Stimulated activated CD8-positive, alpha-beta memory T cell treated with anti-CD3 and anti-CD28 coated beads, Interleukin-15, amount 100 ng/mL, for 4 hours (primary cell): Measurements from ENCODE around the gene ALAS1.

ENCODE experiments used
- DNase-seq, 2 donors: peaks; one replicate each; pipeline ENCODE4 v3.0.0-alpha.2; 2020; ENCODE audit warnings: low read depth in 2 of 2

The ALAS1 gene

GRCh38 chr3:52249683-52250082, 51.7 kb downstream of the ALAS1 start:
- no peak for DNase-seq

- DNase-seq: no peak
Observed at GRCh38 chr3:52250122-52250521, 52.2 kb downstream of the ALAS1 start.

- DNase-seq: peak; percentile 73 to 85
Observed at GRCh38 chr3:52253314-52254304, 55.6 kb downstream of the ALAS1 start.

- no peak for DNase-seq
Observed at GRCh38 chr3:52254608-52255007, 56.6 kb downstream of the ALAS1 start.

GRCh38 chr3:52256159-52256558, 58.2 kb downstream of the ALAS1 start:
- DNase-seq: no peak

- no peak for DNase-seq
Observed at GRCh38 chr3:52256622-52257021, 58.7 kb downstream of the ALAS1 start.

- DNase-seq: no peak
Observed at GRCh38 chr3:52257911-52258310, 60.0 kb downstream of the ALAS1 start.

- DNase-seq: no peak
Observed at GRCh38 chr3:52259035-52259434, 61.1 kb downstream of the ALAS1 start.

- DNase-seq: no peak
Observed at GRCh38 chr3:52259448-52259847, 61.5 kb downstream of the ALAS1 start.

GRCh38 chr3:52262447-52262846, 64.5 kb downstream of the ALAS1 start:
- DNase-seq: no peak
